GM12801 (cell line): ENCODE measurements around the gene AGTRAP.

Experiments
- TF ChIP-seq, protein P1 (sequence below): IDR thresholded peaks from one replicate; pipeline ENCODE4 v1.5.1; 2011; ENCODE audit warnings: control low read depth; ENCODE audit not compliant: insufficient read length; ENCODE audit errors: extremely low read depth

Gene AGTRAP

DNA sequence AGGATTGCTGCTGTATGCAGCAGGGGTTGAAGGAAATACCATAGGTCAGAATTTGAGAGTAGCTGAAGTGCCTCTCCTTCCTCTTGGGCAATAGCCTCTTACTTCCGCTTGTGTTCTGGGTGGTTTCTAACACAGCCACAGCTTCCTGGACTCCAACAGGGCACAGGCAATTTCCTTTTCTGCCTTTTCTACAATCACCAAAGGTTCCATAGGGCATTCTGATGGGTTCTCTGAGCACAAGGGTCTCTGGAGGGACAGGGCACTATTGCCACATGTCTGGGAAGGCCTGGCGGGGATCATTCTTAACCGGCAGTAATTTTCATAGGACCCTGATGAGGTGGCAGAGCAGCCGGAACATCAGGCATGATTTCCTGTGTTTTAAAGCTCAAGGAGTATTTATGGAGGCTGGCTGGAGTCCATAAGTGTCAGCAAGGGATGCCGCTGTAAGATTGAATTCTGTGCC lies 5.5 kb upstream of the AGTRAP start:
- TF ChIP-seq, protein P1, sequence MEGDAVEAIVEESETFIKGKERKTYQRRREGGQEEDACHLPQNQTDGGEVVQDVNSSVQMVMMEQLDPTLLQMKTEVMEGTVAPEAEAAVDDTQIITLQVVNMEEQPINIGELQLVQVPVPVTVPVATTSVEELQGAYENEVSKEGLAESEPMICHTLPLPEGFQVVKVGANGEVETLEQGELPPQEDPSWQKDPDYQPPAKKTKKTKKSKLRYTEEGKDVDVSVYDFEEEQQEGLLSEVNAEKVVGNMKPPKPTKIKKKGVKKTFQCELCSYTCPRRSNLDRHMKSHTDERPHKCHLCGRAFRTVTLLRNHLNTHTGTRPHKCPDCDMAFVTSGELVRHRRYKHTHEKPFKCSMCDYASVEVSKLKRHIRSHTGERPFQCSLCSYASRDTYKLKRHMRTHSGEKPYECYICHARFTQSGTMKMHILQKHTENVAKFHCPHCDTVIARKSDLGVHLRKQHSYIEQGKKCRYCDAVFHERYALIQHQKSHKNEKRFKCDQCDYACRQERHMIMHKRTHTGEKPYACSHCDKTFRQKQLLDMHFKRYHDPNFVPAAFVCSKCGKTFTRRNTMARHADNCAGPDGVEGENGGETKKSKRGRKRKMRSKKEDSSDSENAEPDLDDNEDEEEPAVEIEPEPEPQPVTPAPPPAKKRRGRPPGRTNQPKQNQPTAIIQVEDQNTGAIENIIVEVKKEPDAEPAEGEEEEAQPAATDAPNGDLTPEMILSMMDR = no peak

DNA sequence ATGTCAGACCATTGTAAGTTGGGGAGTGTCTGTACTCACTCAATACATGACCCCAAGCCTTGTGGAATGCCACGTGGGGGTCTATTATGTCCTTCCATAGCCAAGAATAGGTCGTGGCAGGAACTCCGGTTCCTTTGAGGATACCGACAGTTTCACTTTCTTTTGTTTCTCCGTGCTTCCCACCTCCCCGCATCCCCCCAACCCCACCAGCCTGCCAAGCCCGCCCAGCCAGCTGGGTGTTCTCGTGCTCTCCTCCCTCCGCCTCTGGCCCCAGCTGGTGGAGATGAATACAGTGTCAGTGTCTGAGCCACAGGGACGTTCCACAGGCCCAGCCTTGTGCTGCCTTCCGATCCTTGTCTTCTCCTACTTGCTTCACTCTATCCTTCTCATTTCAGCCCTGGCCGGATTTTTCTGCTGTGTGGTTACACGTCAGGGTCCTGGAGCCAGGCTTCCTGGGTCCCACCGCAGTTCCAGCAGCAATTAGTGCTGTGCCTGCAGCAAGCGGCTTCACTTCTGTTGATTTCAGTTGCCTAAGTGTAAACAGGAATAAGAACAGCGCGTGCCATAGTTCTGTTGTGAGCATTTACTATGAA lies 4.1 kb upstream of the AGTRAP start:
- TF ChIP-seq, protein P1 = no peak

DNA sequence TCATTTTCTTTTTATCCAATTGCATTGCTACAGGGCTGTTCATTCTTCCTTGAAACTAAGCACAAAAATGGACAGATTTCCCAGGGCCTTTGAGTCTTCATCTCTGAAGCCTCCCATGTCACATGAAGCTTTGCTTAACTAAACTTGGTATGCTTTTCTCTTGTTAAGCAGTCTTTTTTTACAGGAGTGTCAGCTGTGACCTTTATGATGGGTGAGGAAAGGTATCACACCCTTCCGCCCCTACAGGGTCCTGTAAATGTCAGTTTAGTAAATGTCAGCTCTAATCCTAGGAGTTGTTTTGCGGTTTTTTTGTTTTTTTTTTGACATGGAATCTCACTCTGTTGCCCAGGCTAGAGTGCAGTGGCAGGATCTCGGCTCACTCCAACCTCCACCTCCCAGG lies 2.6 kb upstream of the AGTRAP start:
- TF ChIP-seq, protein P1 = no peak

DNA sequence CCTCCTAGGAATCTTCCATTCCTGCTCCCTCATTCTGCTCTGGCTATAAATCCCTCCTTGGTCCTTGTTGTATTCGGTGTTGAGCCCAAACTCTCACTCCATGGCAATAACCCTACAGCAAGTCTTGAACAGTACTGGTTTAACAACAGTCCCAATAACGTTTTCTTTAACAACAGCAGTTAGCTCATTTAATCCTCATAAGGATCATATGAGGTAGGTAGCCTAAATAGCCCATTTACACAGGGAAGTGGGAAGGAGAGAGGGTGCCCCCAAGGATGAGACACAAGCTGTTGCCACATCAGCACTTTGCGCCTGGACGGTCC lies 444 bp upstream of the AGTRAP start:
- TF ChIP-seq, protein P1 = no peak

DNA sequence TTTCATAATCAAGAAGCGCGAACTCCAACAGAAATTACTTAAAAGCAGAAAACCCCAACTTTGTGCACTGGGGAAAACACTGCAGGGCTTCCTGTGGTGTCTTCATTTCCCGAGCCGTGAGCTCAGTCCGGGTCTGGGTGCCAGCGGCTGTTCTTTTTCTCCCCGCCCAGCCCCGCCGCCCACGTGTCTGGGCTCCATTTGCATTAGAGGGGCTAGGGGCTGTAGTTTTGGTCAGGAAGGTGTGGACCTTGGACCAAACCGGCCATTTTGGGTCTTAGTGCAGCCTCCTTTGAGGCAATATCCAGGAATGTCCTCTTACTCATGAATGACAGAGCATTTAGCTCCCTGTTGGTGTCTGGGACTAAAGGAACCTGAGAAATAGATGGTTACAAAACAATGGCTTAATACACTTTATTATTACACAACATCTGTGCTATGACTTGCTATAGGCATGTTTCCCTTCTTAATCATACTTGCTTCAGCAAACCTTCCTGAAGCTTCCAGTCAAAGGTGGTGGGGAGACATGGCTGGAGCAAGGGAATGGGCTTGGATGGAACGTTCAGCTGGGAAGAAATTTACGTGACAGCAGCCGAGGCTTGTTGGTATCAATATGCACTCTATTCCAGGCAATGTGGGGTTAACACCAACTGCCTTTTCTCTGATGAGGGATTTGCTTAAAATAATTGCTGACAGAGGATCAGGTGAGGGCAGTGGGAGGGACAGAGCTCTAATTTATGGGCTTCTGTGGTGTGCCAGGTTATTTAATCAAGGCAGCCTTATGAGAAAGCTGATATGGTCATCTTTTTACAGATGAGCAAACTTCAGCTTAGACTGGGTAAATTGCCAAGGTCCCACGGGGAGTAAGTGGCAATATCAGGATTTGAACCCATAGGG lies 1.1 kb downstream of the AGTRAP start:
- TF ChIP-seq, protein P1 = no peak

DNA sequence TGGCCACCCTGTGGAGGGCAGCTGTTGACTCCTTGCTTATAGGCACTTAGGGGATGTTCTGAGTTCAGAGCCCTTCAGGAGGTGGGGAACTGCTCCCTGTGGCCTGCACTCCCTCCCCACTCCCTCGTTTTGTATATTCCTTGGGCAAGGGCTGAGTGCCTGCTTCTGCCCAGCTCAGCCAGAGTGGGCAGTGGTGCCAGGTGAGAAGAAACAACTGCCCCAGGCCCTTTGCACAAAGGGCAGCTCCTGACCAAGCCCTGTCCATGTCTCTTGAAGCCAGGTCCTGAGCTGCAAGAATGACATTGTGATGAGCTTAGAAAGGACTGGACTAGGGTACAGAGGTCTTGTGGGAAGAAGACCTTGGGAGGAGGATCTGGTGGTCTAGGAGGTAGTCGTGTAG lies 2.2 kb downstream of the AGTRAP start:
- TF ChIP-seq, protein P1 = no peak

DNA sequence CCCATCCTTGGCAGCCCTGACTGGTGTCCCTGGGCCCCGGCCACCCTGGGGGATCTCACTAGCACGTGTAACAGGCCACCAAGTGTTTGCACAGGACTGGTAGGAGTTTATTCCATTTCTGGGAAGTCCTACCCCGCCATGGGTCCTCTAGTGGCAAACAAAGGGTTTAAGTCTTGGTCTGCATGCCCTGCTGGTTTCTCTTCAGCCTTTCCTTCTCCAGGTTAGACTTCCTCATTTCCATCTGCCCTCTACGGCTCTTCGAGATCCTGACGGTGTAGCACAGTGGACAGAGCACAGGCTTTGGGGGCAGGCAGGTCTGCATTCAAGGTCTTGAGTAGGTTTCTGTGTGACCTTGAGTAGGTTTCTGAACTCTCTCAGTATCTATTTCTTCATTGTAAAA lies 2.8 kb downstream of the AGTRAP start:
- TF ChIP-seq, protein P1 = no peak
